Stimulated activated CD8-positive, alpha-beta memory T cell treated with anti-CD3 and anti-CD28 coated beads, Interleukin-12 subunit alpha, Interleukin-12 subunit beta, amount 100 ng/mL, for 1 hour (primary cell): ENCODE measurements around the gene CIB1.

ENCODE experiments used
- DNase-seq: peaks from one replicate; pipeline ENCODE4 v3.0.0-alpha.2; 2020; ENCODE audit warnings: low read depth

Gene CIB1

DNA sequence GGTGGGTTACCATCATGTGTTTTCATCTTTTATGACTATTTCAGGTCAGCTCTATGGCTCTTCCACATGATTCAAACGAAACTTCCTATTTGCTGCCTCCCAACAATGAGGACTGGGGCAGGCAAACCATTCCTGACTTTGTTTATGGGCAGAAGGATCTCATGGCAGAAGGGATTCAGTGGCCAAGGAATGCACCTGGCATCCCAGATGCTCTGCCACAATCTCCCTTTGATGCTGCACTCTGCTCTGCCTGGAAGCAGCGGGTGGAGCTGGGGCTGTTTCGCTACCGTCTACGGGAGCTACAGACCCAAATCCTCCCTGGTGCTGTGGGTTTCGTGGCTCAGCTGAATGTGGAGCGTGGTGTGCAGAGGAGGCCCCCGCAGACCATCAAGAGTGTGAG, 7.1 kb upstream of the CIB1 start:
- no peak for DNase-seq

DNA sequence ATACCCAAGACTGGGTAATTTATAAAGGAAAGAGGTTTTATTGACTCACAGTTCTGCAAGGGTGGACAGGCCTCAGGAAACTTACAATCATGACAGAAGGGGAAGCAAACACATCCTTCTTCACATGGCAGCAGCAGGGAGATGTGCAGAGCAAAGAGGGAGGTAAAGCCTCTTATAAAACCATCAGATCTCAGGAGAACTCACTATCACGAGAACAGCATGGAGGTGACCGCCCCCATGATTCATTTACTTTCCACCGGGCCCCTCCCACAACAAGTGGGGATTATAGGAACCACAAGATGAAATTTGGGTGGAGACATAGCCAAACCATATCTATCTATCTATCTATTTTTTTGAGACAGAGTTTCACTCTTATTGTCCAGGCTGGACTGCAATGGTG, 5.6 kb upstream of the CIB1 start:
- no peak for DNase-seq

DNA sequence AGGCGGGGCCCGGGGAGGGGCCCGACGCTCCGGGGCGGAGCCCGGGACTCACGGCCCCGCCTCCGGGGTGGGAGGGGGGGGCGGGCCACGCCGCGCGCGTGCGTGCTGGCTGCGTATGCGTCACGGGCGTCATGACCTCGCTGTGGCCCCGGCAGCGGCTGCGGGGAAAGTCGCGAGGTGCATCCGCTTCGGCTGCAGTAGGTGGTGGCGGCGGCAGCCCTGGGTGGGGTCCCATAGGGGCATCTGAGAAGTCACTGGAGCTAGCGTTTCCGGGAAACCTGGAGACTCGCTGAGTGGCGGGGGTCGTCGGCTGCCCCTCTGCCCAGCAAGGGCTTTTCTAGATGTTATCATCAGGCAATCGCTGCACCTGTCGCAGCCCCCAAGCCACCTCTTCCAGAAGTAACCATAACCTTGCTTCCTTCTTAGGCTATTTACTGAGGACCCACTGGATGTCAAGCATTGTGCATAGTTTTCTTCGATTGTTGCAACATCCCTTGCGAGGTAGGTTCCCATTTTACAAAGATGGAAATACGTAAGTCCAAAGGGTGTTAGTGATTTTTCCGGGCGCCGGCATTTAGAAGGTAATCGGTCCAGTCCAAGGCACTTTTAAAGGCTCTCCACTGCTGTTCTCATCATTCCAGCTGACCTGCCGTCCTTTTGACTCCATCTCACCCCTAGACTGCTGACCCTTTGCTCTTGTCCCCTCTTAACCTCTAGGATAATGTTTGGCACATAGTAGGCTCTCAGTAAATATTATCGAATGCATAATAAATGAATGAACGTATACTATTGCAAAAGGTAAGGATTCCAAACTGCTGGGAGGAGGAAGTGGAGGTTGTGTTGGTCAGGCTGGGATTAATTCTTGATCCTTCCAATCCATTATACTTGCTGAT, 601 bp upstream of the CIB1 start, which contains the start of gene GDPGP1:
Gene GDPGP1, plus strand, starts transcription at position 114 of the 893 bp plus-strand sequence. CDS start 6,700 bp downstream, outside the sequence.
- no peak for DNase-seq

DNA sequence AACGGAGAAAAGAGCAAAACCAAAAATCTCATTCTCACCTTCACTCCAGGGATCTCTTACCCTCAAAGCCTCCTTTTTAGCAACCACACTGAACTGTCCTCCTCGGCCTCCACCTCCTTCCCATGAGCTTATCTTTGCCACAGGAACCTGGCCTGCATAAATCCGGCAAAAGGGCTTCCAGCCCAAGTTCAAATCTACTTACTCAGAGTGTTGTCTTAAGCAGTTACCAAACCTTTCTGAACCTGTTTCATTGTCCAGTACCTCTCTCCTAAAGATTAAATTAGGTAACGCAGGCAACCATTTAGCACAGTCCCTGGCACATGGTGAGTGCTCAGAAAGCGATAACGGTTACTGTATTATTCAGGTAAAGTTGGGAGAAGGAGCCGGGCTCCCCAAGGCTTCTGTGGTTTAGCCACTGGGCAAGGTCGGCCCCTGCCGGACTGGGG, 777 bp downstream of the CIB1 start:
- no peak for DNase-seq

DNA sequence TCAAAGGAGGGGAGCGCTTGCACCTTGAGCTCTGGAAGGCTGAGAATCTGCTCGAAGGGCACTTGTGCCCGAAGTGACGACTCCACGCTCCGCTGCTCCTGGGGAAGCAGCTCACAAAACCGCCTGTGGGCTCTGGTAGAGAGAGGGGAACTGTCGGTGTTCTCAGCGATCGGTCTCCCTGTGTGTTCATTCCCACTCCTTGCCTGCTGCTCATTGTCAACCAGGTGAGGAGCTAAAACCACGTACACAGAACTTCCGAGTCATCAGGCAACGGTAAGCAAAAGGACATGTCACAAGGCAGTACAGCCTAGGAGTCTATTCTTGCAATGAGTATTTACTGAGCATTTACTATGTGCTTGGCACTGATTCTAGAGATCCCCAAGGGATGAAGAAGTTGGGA, 1.5 kb downstream of the CIB1 start:
- no peak for DNase-seq

DNA sequence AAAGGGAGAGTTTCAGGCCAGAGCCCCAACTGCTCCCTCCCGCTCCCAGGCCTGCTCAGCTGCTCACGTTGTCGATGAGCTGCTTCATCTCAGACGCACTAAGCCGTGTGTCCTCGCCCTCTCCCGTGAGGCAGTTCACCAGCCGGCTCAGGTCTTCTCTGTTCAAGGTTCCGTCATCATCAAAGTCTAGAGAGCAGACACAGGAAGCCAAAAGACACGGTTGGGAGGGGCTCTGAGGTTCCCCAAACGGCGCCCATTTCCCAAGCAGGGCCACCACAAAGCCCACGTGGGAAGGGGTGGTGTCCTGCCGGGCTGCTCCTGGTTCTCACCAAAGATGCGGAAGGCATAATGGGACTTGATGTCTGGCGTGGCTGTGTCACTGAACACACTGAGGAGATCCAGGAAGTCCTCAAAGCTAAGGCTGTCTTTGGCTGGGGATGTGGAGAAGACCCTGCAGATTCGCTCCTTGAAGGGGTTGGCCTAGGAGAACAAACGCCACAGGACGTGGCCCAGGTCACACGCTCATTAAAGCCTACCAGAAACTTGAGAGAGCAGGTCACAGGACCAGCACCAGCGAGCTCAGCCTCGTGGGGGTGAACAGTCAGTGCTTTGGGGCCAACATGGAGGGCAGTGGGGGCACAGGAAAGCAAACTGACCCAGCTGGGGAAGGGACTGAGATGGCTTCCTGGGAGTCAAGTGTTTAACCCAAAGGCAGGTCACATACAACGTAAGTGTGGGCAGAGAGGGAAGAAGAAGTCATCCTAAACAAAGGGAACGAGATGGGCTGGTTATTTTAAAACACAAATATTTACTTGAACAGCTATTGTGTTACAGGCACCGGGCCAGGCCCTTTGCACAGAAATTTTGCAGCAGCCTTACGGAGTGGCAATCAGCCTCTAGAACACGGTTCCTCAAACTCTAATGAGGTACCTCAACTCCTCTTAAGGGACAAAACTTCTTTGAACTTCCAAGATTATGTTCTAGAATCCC, 2.4 kb downstream of the CIB1 start:
- DNase-seq = peak; percentile 56

DNA sequence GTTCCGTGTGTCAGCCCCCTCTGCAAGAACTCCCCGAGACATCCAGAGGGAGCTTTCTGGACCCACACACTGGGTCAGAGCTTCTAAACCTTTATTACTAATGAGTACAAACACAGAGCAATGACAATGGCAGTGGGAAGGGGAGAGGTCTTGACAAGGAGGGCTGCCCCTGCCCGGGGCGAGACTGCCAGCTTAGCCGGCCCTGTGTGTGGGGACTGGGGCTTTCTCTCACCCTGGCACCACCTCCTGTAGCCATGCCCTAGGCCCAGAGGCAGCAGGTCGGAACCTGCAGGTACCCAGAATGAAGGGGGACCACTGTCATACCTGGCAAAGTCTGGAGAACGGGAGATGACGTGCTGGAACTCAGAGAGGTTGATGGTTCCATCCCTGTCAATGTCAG, 3.1 kb downstream of the CIB1 start:
- DNase-seq = no peak

DNA sequence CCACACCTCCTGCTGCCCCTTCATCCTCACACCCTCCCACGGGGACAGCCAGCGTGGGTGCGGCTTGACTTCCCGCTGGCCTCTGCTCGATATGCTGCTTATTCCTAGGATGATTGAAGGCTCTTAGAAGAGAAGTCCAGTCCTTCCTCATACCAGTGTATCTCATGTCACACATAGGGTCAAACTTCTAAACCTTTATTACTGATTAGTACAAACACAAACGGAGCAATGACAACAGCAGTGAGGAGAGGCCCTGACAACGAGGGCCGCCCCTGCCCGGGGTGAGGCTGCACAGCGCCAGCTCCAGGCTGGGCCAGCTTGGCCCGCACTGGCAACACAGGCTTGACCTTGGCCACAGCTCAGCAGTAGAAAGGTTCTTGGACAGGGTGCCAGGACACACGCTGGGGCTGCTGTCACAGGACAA, 3.7 kb downstream of the CIB1 start:
- no peak for DNase-seq

DNA sequence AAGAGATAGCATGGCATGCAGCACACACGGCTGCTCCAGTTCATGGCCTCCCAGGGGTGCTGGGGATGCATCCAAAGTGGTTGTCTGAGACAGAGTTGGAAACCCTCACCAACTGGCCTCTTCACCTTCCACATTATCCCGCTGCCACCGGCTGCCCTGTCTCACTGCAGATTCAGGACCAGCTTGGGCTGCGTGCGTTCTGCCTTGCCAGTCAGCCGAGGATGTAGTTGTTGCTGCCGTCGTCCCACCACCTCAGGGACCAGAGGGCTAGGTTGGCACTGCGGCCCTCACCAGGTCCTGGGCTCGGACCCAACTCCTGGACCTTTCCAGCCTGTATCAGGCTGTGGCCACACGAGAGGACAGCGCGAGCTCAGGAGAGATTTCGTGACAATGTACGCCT, 4.8 kb downstream of the CIB1 start:
- no peak for DNase-seq

DNA sequence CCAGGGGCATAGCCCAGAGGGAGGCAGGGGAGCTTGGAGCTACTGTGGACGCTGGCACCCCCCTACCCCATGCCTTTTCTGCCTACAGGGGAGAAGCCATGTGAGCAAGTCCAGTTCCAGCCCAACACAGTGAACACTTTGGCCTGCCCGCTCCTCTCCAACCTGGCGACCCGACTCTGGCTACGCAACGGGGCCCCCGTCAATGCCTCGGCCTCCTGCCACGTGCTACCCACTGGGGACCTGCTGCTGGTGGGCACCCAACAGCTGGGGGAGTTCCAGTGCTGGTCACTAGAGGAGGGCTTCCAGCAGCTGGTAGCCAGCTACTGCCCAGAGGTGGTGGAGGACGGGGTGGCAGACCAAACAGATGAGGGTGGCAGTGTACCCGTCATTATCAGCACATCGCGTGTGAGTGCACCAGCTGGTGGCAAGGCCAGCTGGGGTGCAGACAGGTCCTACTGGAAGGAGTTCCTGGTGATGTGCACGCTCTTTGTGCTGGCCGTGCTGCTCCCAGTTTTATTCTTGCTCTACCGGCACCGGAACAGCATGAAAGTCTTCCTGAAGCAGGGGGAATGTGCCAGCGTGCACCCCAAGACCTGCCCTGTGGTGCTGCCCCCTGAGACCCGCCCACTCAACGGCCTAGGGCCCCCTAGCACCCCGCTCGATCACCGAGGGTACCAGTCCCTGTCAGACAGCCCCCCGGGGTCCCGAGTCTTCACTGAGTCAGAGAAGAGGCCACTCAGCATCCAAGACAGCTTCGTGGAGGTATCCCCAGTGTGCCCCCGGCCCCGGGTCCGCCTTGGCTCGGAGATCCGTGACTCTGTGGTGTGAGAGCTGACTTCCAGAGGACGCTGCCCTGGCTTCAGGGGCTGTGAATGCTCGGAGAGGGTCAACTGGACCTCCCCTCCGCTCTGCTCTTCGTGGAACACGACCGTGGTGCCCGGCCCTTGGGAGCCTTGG, 5.6 kb downstream of the CIB1 start:
- DNase-seq = no peak

DNA sequence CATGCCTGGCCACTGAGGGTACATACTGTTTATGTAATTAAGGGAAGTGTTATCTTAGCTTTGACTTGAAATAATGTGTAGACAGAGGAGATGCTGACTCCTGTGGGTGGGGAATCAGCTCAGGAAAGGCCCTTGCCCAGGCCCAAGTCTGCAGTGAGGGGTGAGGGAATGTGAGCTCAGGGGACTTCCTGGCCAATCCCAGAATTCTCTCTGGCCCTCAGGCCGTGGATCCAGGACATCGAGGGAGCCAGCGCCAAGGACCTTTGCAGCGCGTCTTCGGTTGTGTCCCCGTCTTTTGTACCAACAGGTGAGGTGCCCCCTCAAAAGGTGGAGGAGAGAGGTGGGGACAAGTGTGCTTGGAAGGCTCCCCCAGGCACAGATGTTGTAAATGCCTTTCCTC, 6.4 kb downstream of the CIB1 start:
- no peak for DNase-seq

DNA sequence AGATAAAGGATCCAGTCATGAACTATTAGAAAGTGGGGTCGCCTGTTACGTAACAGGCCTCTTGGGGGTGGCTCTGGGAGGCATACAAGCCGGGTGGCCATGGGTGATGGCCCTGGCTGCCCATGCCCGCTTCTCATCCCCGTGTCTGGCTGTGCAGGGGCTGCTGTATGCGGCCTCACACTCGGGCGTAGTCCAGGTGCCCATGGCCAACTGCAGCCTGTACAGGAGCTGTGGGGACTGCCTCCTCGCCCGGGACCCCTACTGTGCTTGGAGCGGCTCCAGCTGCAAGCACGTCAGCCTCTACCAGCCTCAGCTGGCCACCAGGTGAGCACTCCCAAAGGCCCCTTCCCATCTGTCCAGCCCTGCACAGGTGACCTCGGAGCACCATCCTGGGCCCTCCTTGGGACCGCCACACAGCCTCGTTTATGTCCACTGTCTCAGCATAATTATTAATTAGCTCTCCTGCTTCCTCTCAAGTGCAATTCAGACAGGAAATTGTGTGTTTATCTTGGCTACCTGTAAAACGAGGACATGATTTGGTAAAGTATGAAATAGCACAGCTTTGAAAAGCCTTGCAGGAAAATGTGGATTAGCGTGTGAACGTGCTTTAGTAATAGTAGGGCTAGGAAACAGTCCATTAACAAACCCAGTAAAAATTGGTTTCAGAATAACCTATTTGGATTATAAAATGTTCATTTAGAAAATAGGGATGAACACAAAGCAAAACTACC, 8.1 kb downstream of the CIB1 start:
- DNase-seq = no peak

DNA sequence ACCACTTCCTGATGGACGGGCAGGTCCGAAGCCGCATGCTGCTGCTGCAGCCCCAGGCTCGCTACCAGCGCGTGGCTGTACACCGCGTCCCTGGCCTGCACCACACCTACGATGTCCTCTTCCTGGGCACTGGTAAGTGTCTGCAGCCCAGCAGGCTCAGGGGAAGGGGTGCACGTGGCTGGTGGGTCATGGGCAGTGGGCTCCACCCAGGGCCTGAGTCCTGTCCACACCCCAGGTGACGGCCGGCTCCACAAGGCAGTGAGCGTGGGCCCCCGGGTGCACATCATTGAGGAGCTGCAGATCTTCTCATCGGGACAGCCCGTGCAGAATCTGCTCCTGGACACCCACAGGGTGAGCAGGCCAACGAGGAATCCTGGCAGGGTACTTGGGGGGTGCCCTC, 8.7 kb downstream of the CIB1 start:
- no peak for DNase-seq

DNA sequence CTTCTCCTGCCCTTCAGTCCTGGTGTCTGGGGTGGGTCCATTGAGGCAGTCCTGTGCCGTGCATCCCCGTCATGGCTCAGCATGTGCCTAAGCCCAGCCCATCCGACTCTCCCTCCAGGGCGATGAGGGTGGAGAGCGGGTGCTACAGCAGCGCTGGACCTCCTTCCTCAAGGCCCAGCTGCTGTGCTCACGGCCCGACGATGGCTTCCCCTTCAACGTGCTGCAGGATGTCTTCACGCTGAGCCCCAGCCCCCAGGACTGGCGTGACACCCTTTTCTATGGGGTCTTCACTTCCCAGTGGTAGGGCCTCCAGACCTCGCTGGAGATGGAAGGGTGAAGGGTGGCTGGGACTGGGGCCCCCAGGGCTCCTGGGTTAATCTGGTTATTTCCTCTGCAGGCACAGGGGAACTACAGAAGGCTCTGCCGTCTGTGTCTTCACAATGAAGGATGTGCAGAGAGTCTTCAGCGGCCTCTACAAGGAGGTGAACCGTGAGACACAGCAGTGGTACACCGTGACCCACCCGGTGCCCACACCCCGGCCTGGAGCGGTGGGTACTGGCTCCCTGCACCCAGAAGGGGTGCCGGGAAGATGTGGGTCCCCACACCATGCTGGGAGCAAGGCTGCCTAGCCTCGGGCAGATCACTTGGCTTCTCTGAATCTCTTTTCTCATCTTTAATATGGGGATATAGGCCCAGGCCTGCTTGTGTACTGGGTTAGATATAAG, 10.1 kb downstream of the CIB1 start:
- no peak for DNase-seq

DNA sequence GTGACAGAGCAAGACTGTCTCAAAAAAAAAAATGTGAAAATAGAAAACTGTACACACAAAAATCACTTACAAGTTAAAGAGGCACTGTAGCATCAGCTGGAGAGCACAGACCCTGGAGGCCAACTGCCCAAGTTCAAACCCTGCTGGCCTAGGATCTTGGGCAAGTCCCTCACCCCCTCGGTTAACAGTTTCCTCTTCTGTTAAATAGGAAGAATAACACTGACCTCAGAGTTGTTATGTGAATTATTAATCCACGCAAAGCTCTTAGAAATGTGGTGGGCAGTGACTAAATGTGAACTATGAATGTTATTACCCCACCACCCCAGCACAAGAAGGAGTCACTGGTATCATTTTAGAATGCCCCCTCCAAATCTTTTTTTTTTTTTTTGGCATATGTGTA, 11.2 kb downstream of the CIB1 start:
- DNase-seq = no peak

DNA sequence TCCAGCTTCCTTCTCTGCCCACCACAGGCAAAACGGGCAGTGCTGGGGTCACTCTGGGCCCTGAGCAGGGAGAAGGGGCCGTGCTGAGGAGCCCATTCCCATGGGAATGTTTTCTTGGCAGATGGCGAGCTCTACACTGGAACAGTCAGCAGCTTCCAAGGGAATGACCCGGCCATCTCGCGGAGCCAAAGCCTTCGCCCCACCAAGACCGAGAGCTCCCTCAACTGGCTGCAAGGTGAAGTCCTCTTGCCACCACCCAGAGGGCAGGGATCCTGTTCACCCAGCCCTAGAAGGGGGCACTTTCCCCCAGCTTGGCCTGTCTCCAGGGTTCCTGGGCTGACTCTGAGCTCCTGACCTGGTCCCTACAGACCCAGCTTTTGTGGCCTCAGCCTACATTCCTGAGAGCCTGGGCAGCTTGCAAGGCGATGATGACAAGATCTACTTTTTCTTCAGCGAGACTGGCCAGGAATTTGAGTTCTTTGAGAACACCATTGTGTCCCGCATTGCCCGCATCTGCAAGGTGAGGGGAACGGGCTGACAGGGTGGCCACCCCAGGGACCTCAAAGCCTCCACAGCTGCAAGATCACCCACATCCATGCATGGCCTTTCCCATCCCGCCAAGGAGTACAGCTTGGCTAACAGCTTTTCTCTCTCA, 12.4 kb downstream of the CIB1 start:
- no peak for DNase-seq

DNA sequence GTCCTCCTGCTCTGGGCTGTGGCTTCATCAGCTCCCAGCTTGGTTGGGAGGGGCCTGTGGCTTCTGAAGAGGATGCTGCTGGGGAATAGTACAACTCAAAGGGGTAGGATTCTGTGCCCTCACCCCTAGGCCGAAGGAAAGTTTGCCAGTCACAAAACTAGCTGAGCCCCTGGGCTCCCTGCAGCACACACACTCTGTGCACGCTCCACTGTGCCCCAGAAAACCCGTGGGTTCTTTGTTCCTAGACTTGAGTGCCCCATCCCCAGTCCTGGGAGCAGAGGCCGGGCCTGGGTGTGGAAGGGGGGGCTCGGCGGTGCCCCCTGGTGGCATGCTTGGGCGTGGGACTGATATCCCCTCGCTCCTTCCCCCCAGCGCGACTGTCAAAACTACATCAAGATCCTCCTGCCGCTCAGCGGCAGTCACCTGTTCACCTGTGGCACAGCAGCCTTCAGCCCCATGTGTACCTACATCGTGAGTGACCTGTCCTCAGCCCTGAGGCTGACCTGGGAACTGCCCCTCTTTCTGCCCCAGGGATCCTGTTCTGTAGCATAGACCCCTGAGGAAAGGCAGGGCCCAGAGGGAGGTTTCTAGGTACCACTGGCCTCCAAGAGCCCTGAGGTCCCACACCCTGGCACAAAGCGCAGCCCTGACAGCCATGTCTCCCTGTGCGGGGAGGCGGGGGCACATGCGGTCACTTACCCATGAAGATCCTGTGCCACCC, 14.2 kb downstream of the CIB1 start:
- DNase-seq = peak; percentile 29

DNA sequence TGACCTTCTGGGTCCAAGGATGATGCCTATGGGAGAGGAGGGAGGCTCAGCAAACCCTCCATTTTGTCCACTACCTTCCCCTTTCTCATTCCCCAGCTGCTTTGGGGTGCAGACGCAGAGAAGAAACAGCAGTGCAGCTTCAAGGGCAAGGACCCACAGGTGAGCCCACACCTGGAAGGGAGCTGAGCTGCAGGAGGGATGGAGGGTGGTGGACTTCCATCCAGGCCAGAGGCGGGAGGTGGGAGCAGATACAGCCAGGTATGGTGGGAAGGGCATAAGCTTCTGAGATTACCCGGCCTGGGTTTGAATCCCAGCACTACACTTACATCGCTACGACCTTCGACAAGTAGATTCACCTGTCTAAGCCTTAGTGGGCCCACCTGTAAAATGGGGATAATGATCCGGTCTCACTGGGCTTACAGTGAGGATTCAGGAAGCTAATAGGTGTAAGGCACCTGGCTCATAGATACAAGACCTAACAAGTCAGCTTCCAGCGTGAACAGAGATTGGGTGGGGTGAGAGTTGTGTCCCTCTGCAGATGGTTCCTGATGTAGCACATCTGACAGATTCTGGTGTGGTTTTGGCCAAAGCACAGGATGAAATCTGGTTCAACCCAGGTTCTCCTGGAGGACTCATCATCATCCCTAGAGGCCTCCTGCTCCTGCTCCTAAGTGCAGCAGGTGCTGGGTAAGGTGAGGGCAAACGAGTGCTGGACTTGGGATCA, 15.9 kb downstream of the CIB1 start:
- DNase-seq = no peak
